Measurements from ENCODE around the gene PXMP2.

The PXMP2 gene

GRCh38 chr12:132698341-132698740 is 11.0 kb downstream of the PXMP2 start:
- DNase-seq = no peak

- no peak for DNase-seq
These were observed 12.9 kb downstream of the PXMP2 start for GRCh38 chr12:132700212-132700822.

GRCh38 chr12:132702640-132703039 is 15.3 kb downstream of the PXMP2 start:
- DNase-seq = no peak

- DNase-seq = no peak
These were observed 16.3 kb downstream of the PXMP2 start for GRCh38 chr12:132703641-132704040.

GRCh38 chr12:132707241-132707640 is 19.9 kb downstream of the PXMP2 start:
- no peak for DNase-seq

- no peak for DNase-seq
These were observed 20.8 kb downstream of the PXMP2 start for GRCh38 chr12:132708150-132708549.

- DNase-seq = no peak
These were observed 22.6 kb downstream of the PXMP2 start for GRCh38 chr12:132710043-132710404.

GRCh38 chr12:132710405-132711079 is 23.2 kb downstream of the PXMP2 start, which contains the start of gene PGAM5:
Gene PGAM5 (plus strand): TSS chr12:132710842. CDS start chr12:132710877, 35 bp downstream.
- peak; percentile 91 for DNase-seq

GRCh38 chr12:132711080-132711843 is 23.9 kb downstream of the PXMP2 start:
- DNase-seq = peak; percentile 34

- no peak for DNase-seq
These were observed 25.7 kb downstream of the PXMP2 start for GRCh38 chr12:132713123-132713522.

- no peak for DNase-seq
These were observed 28.5 kb downstream of the PXMP2 start for GRCh38 chr12:132715874-132716273.

- DNase-seq = no peak
These were observed 29.0 kb downstream of the PXMP2 start for GRCh38 chr12:132716356-132716755.

- DNase-seq = no peak
These were observed 29.6 kb downstream of the PXMP2 start for GRCh38 chr12:132717011-132717410.

- DNase-seq = no peak
These were observed 30.4 kb downstream of the PXMP2 start for GRCh38 chr12:132717531-132718387.

GRCh38 chr12:132718644-132719043 is 31.3 kb downstream of the PXMP2 start:
- no peak for DNase-seq

GRCh38 chr12:132719141-132719953 is 32.0 kb downstream of the PXMP2 start:
- no peak for DNase-seq

- DNase-seq = no peak
These were observed 32.6 kb downstream of the PXMP2 start for GRCh38 chr12:132719954-132720324.

GRCh38 chr12:132720606-132721345 is 33.4 kb downstream of the PXMP2 start:
- DNase-seq = no peak

- DNase-seq = no peak
These were observed 35.8 kb downstream of the PXMP2 start for GRCh38 chr12:132723015-132723763.

GRCh38 chr12:132723764-132724140 is 36.4 kb downstream of the PXMP2 start:
- DNase-seq = no peak

Data from activated naive CD4-positive, alpha-beta T cell treated with Interleukin-2 at 50 U/mL for 16 hours (primary cell).